Gastroesophageal sphincter (tissue), 4 donors: ENCODE measurements around the gene IZUMO4. TPM values are rescaled to one million over a fixed set of nuclear protein-coding genes. Genes with fewer than 3 reads are reported as not detected.

Experiments
- ATAC-seq: fragments of 150-250 bp; one replicate; pipeline ENCODE4 v1.9.1; 2016; ENCODE audit warnings: mild to moderate bottlenecking, moderate library complexity
- H3K27ac ChIP-seq, 4 donors: fragments of 200-600 bp; sonication (generic) in 3 of 4; 1 replicate in 3 of 4; 2 replicates in 1 of 4; pipeline ENCODE4 v1.5.1; 2016 to 2019
- H3K27me3 ChIP-seq: fragments of 200-600 bp; sonication (generic); one replicate; pipeline ENCODE4 v1.5.1; 2019
- H3K36me3 ChIP-seq, 2 donors: fragments of 200-600 bp; sonication (generic); one replicate each; pipeline ENCODE4 v1.5.1; 2019; ENCODE audit warnings: control low read depth in 1 of 2
- H3K4me1 ChIP-seq, 3 donors: fragments of 200-600 bp; sonication (generic); 1 replicate in 2 of 3; 2 replicates in 1 of 3; pipeline ENCODE4 v1.5.1; 2016 to 2019; ENCODE audit warnings: control low read depth in 2 of 3
- H3K4me3 ChIP-seq, 2 donors: fragments of 200-600 bp; sonication (generic); one replicate each; pipeline ENCODE4 v1.5.1; 2019; ENCODE audit warnings: mild to moderate bottlenecking in 1 of 2, moderate library complexity in 1 of 2
- H3K9me3 ChIP-seq, 3 donors: fragments of 200-600 bp; sonication (generic); one replicate each; pipeline ENCODE4 v1.5.1; 2017 to 2019; ENCODE audit warnings: control low read depth in 2 of 3
- CTCF ChIP-seq, 4 experiments: fragments of 200-600 bp in 2 of 4; fragments of 450-650 bp in 2 of 4; sonication (generic) in 1 of 4; IDR thresholded peaks; one replicate each; pipeline ENCODE4 v1.5.1; 2017 to 2019; ENCODE audit warnings: antibody characterized with exemption in 4 of 4, mild to moderate bottlenecking in 2 of 4, moderate library complexity in 2 of 4
- EP300 ChIP-seq: sonication (generic); formaldehyde crosslinking; IDR thresholded peaks from one replicate; pipeline ENCODE4 v1.6.1; 2017; ENCODE audit warnings: antibody characterized with exemption, mild to moderate bottlenecking
- POLR2A ChIP-seq, 2 donors: fragments of 450-650 bp; IDR thresholded peaks; one replicate each; pipeline ENCODE4 v1.6.1; 2017; ENCODE audit warnings: antibody characterized with exemption in 2 of 2, mild to moderate bottlenecking in 2 of 2, moderate library complexity in 1 of 2
- POLR2AphosphoS5 ChIP-seq: sonication (generic); formaldehyde crosslinking; IDR thresholded peaks from one replicate; pipeline ENCODE4 v1.6.1; 2017; ENCODE audit warnings: antibody characterized with exemption
- WGBS, 2 donors: methylation state at CpG; one replicate each; pipeline ENCODE4 v1.1.5; 2018; ENCODE audit warnings: low coverage in 1 of 2; 5-methylcytosine and 5-hydroxymethylcytosine counted together
- total RNA-seq, 4 donors: library from RNA; depleted of rRNA; stranded (reverse); fragments of >200 nt; gene quantifications; one replicate each; pipeline ENCODE4 v1.1.0, GENCODE V29; 2016

Gene IZUMO4
- total RNA-seq, 4 donors from 2014 or later, result 2.4 to 17.3 (median 4.3) TPM

DNA sequence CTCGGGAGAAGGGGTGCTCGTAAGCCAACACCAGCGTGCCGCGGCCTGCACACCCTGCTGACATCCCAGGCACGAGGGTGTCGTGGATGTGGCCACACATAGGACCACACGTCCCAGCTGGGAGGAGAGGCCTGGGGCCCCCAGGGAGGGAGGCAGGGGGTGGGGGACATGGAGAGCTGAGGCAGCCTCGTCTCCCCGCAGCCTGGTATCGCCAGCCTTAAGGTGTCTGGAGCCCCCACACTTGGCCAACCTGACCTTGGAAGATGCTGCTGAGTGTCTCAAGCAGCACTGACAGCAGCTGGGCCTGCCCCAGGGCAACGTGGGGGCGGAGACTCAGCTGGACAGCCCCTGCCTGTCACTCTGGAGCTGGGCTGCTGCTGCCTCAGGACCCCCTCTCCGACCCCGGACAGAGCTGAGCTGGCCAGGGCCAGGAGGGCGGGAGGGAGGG lies 2.4 kb downstream of the IZUMO4 start:
- peaks cover 0 to 34% (median 18%) of the 10 kb centered on the region in 3 donors for H3K4me1 ChIP-seq
- no peak for ATAC-seq
- H3K4me3 ChIP-seq, result no peak overlapping the region
- TF ChIP-seq EP300 (no peak), POLR2AphosphoS5 (no peak), POLR2A (IDR thresholded peaks at IDR 0.05) (no peak), CTCF (IDR thresholded peaks at IDR 0.05) (no peak)
- H3K36me3 ChIP-seq, result peaks cover 0 to 49% of the 10 kb centered on the region in 2 donors
- H3K27me3 ChIP-seq, result no peaks in the 10 kb centered on the region
- H3K9me3 ChIP-seq, result no peaks in the 10 kb centered on the region
- peak overlapping the region in 3 of 4 donors; percentile 15 to 99 (median 28) for H3K27ac ChIP-seq
- WGBS, 2 donors, result 40% methylated on average over 1 of the region's 16 CpGs; no CpG with 5 or more reads in 1 of the 2 donors

GRCh38 chr19:2099937-2100718 lies 3.4 kb downstream of the IZUMO4 start:
- no peak overlapping the region for H3K4me3 ChIP-seq
- peaks cover 0 to 23% (median 12%) of the 10 kb centered on the region in 3 donors for H3K4me1 ChIP-seq
- no peak for TF ChIP-seq CTCF (IDR thresholded peaks at IDR 0.05)
- 60% methylated on average over 3 of the region's 39 CpGs; no CpG with 5 or more reads in 1 of the 2 donors for WGBS, 2 donors
- no peak overlapping the region for H3K27ac ChIP-seq
- peaks cover 0 to 53% of the 10 kb centered on the region in 2 donors for H3K36me3 ChIP-seq
- H3K9me3 ChIP-seq, result peaks cover 0 to under 1% (median 0%) of the 10 kb centered on the region in 3 donors
- no peaks in the 10 kb centered on the region for H3K27me3 ChIP-seq
- ATAC-seq, result no peak

DNA sequence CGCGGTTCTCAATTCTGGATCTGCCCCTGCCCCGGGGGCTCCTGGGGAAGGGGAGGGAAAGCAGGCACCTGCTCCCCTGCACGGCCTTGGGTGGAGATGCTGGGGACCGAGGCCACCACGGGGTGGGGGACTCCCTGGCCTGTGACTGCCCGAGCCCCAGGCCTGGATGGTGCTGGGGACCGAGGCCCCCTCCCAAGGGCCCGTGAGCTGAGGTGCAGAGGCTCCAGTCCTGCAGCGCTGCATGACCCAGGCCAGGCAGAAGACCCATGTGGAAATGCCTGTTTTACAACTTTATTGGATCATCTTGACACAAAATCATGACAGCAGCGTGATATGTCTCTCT lies 4.0 kb downstream of the IZUMO4 start:
- H3K27ac ChIP-seq, result no peak overlapping the region
- no peak overlapping the region for H3K4me3 ChIP-seq
- peaks cover 0 to 59% of the 10 kb centered on the region in 2 donors for H3K36me3 ChIP-seq
- TF ChIP-seq POLR2AphosphoS5 (no peak), POLR2A (IDR thresholded peaks at IDR 0.05) (no peak), EP300 (no peak)
- peaks cover 0 to 19% (median 9%) of the 10 kb centered on the region in 3 donors for H3K4me1 ChIP-seq
- WGBS, 2 donors, result 83 to 100% methylated on average over 1 of the region's 11 CpGs
- peaks cover 0 to 6% (median 0%) of the 10 kb centered on the region in 3 donors for H3K9me3 ChIP-seq
- H3K27me3 ChIP-seq, result no peaks in the 10 kb centered on the region
- ATAC-seq, result no peak

GRCh38 chr19:2101417-2102335 lies 5.0 kb downstream of the IZUMO4 start:
- H3K27ac ChIP-seq, result no peak overlapping the region
- no peak for ATAC-seq
- H3K36me3 ChIP-seq, result peaks cover 0 to 69% of the 10 kb centered on the region in 2 donors
- H3K4me1 ChIP-seq, result peaks cover 0 to 19% (median 9%) of the 10 kb centered on the region in 3 donors
- H3K9me3 ChIP-seq, result peaks cover 0 to 10% (median 0%) of the 10 kb centered on the region in 3 donors
- no peaks in the 10 kb centered on the region for H3K27me3 ChIP-seq
- no peak overlapping the region for H3K4me3 ChIP-seq
- WGBS, 2 donors, result 70 to 84% methylated on average over 5 to 19 of the region's 45 CpGs
- TF ChIP-seq POLR2AphosphoS5 (no peak), EP300 (no peak), CTCF (IDR thresholded peaks at IDR 0.05) (no peak), POLR2A (IDR thresholded peaks at IDR 0.05) (no peak)

DNA sequence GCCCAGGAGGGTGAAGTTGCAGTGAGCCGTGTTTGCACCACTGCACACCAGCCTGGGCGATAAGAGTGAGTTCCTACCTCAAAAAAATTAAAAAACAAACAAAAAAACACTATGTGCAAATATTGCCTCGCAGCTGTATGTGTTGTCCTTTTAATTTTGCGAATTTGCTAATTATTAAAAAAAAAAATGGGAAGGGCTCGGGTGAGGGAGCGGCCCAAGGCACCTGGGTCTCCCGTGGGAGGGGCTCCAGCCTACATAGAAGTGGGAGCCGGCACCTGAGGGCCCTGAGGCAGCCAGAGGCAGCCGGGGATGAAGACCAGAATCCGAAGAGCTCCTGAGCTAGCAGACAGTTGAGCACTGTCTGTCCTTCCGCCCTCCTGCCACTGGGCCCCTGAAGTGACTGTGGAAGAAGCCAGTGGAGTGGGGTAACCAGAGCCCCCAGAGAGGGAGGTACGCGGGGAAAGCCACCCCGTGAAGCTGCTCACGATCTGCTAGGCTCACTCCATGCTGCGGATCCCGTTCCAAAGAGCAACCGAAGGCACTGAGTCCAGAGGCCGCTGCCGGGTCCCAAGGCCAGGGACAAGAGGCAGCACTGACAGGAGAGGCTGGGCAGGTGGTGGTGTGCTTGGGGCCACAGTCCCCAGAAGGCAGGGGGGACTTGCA lies 6.5 kb downstream of the IZUMO4 start:
- no peak for ATAC-seq
- Histone ChIP-seq H3K4me1 (peaks cover 0 to 5% (median 0%) of the 10 kb centered on the region in 3 donors), H3K36me3 (peaks cover 0 to 84% of the 10 kb centered on the region in 2 donors), H3K9me3 (peaks cover 0 to 10% (median 0%) of the 10 kb centered on the region in 3 donors), H3K27me3 (no peaks in the 10 kb centered on the region), H3K4me3 (no peak overlapping the region), H3K27ac (no peak overlapping the region)
- WGBS, 2 donors, result 82 to 83% methylated on average over 6 to 8 of the region's 20 CpGs
- TF ChIP-seq POLR2A (IDR thresholded peaks at IDR 0.05) (no peak), POLR2AphosphoS5 (no peak), CTCF (IDR thresholded peaks at IDR 0.05) (no peak), EP300 (no peak)
